ENCODE results near the gene PCDH19.

DNA sequence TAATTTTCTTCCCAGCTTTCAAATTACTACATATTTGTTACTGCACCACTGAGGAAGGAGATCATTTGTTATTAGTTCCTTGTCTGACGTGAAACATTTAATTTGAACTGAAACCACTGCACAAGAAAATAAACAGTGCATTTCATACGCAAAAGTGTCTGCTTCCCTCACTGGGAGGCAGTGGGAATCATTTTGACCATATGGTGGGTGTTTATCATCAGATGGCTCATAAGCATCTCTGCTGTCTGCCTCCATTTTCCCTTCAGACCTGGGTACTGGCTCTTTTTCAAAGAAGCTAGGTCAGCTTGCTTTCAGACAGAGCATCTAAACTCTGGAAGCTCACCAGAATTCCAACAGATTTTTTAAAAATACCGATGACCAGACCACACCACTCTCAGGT, 135.2 kb downstream of the PCDH19 start:
- TF ChIP-seq EZH2 (IDR thresholded peaks at IDR 0.05; ENCODE audit: borderline replicate concordance): no peak
- no peak for TF ChIP-seq EZH2phosphoT487 (IDR thresholded peaks at IDR 0.05; ENCODE audit: low read depth, severe bottlenecking, unreplicated experiment)
